IMR-90 (cell line): ENCODE measurements around the gene SLC16A5. TPM values are rescaled to one million over a fixed set of nuclear protein-coding genes. Genes with fewer than 3 reads are reported as not detected.

Experiments
- ATAC-seq: fragments of 200-7000 bp; cut with Tn5 transposase; 2 replicates; pipeline ENCODE4 v1.9.1; 2020; ENCODE audit warnings: low read depth, mild to moderate bottlenecking, moderate library complexity
- BruUV-seq: library from RNA; stranded (reverse); fragments of 400-500 nt; replicated peaks from 2 replicates; lab custom pipeline; 2021; lab: Mats Ljungman, UMichigan
- CTCF ChIA-PET: fragments of 300-600 bp; formaldehyde crosslinking; extraction: SDS; loops from one replicate; lab custom pipeline; 2021; ENCODE audit warnings: antibody characterized with exemption; lab: Yijun Ruan, JAX
- POLR2A ChIA-PET: fragments of 300-600 bp; sonication (Branson Sonifier 250); formaldehyde crosslinking; loops from one replicate; lab custom pipeline; 2022; ENCODE audit warnings: antibody characterized with exemption; ENCODE audit not compliant: unreplicated experiment; lab: Charles Lee
- DNase-seq: peaks from one replicate; pipeline ENCODE4 v3.0.0; 2013
- H2AFZ ChIP-seq: replicated peaks from 2 replicates; pipeline ENCODE3; 2013; ENCODE audit warnings: low read length, mild to moderate bottlenecking; ENCODE audit not compliant: poor library complexity
- H2AK5ac ChIP-seq: 2 replicates; pipeline ENCODE4 v1.6.1; 2013; ENCODE audit warnings: low read depth, low read length, inconsistent platforms
- H2AK9ac ChIP-seq: replicated peaks from 2 replicates; pipeline ENCODE3; 2013; ENCODE audit warnings: mild to moderate bottlenecking, low read depth, low read length, moderate library complexity; ENCODE audit not compliant: poor library complexity
- H2BK120ac ChIP-seq: 2 replicates; pipeline ENCODE4 v1.6.1; 2013; ENCODE audit warnings: low read depth, low read length, inconsistent platforms
- H2BK15ac ChIP-seq: 3 replicates; pipeline ENCODE4 v1.6.1; 2013; ENCODE audit warnings: low read depth, low read length, inconsistent platforms
- H2BK20ac ChIP-seq: 2 replicates; pipeline ENCODE4 v1.6.1; 2013; ENCODE audit warnings: low read depth, mild to moderate bottlenecking, inconsistent platforms, low read length, moderate library complexity
- H2BK5ac ChIP-seq: 2 replicates; pipeline ENCODE4 v1.6.1; 2013; ENCODE audit warnings: mild to moderate bottlenecking, low read depth, low read length, inconsistent platforms; ENCODE audit not compliant: poor library complexity, severe bottlenecking
- H3K14ac ChIP-seq: replicated peaks from 2 replicates; pipeline ENCODE4 v1.6.1; 2013; ENCODE audit warnings: low read depth, low read length, inconsistent platforms
- H3K18ac ChIP-seq: 2 replicates; pipeline ENCODE4 v1.6.1; 2013; ENCODE audit warnings: low read depth, low read length, control low read depth
- H3K23ac ChIP-seq: 2 replicates; pipeline ENCODE4 v1.6.1; 2013; ENCODE audit warnings: low read depth, low read length, inconsistent platforms
- H3K27ac ChIP-seq: 2 replicates; pipeline ENCODE4 v1.5.1; 2013; ENCODE audit warnings: mild to moderate bottlenecking, control low read depth, low read length; ENCODE audit not compliant: insufficient read depth
- H3K27me3 ChIP-seq: 2 replicates; pipeline ENCODE4 v1.6.1; 2013; ENCODE audit warnings: low read length; ENCODE audit not compliant: control insufficient read depth, insufficient read depth
- H3K36me3 ChIP-seq: 2 replicates; pipeline ENCODE4 v1.6.1; 2013; ENCODE audit warnings: low read length, mixed read lengths; ENCODE audit not compliant: control insufficient read depth, insufficient read depth
- H3K4ac ChIP-seq: 2 replicates; pipeline ENCODE4 v1.6.1; 2013; ENCODE audit warnings: low read depth, low read length, inconsistent platforms
- H3K4me1 ChIP-seq: 2 replicates; pipeline ENCODE4 v1.6.1; 2013; ENCODE audit warnings: low read length, mixed read lengths; ENCODE audit not compliant: control insufficient read depth, insufficient read depth
- H3K4me2 ChIP-seq: 2 replicates; pipeline ENCODE4 v1.6.1; 2013; ENCODE audit warnings: low read depth, mild to moderate bottlenecking, control low read depth, low read length, moderate library complexity
- H3K4me3 ChIP-seq: 2 replicates; pipeline ENCODE4 v1.5.1; 2013; ENCODE audit warnings: low read depth, mild to moderate bottlenecking, control low read depth, low read length, moderate library complexity; ENCODE audit not compliant: insufficient read depth
- H3K56ac ChIP-seq: 2 replicates; pipeline ENCODE4 v1.6.1; 2013; ENCODE audit warnings: low read length, inconsistent platforms; ENCODE audit not compliant: insufficient read depth; ENCODE audit errors: extremely low read depth
- H3K79me1 ChIP-seq, 2 experiments: 2 replicates each; pipeline ENCODE4 v1.6.1; 2013; ENCODE audit warnings: low read length in 2 of 2, inconsistent platforms in 1 of 2, low read depth in 1 of 2
- H3K9ac ChIP-seq: 2 replicates; pipeline ENCODE4 v1.6.1; 2013; ENCODE audit warnings: low read depth, low read length, control low read depth
- H3K9me1 ChIP-seq: 2 replicates; pipeline ENCODE4 v1.6.1; 2013; ENCODE audit warnings: low read length, inconsistent platforms; ENCODE audit not compliant: insufficient read depth
- H3K9me3 ChIP-seq: 2 replicates; pipeline ENCODE4 v1.6.1; 2013; ENCODE audit warnings: low read length; ENCODE audit not compliant: control insufficient read depth, insufficient read depth
- H4K20me1 ChIP-seq: 2 replicates; pipeline ENCODE4 v1.6.1; 2013; ENCODE audit warnings: low read length, inconsistent platforms; ENCODE audit not compliant: insufficient read depth
- H4K5ac ChIP-seq: 2 replicates; pipeline ENCODE4 v1.6.1; 2013; ENCODE audit warnings: mild to moderate bottlenecking, low read depth, low read length, control low read depth
- H4K8ac ChIP-seq, 2 experiments: 2 replicates each; pipeline ENCODE4 v1.6.1; 2013; ENCODE audit warnings: low read depth in 2 of 2, low read length in 2 of 2, control low read depth in 1 of 2, inconsistent platforms in 1 of 2
- H4K91ac ChIP-seq: 2 replicates; pipeline ENCODE4 v1.6.1; 2013; ENCODE audit warnings: low read depth, low read length, inconsistent platforms; ENCODE audit not compliant: insufficient read depth
- BHLHE40 ChIP-seq: fragments of 150-350 bp; IDR thresholded peaks from 2 replicates; pipeline ENCODE4 v1.6.1; 2016; ENCODE audit warnings: mild to moderate bottlenecking, low read depth, low read length
- CHD1 ChIP-seq: IDR thresholded peaks from 2 replicates; pipeline ENCODE4 v1.6.1; 2012; ENCODE audit warnings: low read depth, low read length, improper control_type of control experiment
- FOS ChIP-seq: fragments of 150-350 bp; IDR thresholded peaks from 2 replicates; pipeline ENCODE4 v1.6.1; 2016; ENCODE audit warnings: low read depth, low read length
- MAZ ChIP-seq: IDR thresholded peaks from 2 replicates; pipeline ENCODE4 v1.6.1; 2012; ENCODE audit warnings: low read depth, mild to moderate bottlenecking, low read length, improper control_type of control experiment, moderate library complexity, borderline replicate concordance
- MXI1 ChIP-seq: IDR thresholded peaks from 2 replicates; pipeline ENCODE4 v1.6.1; 2012; ENCODE audit warnings: low read depth, mild to moderate bottlenecking, low read length, moderate library complexity, borderline replicate concordance
- NFE2L2 ChIP-seq: fragments of 150-350 bp; IDR thresholded peaks from 2 replicates; pipeline ENCODE4 v1.6.1; 2016; ENCODE audit warnings: low read depth, mild to moderate bottlenecking, low read length
- POLR2A ChIP-seq: IDR thresholded peaks from 2 replicates; pipeline ENCODE4 v1.6.1; 2012; ENCODE audit warnings: mild to moderate bottlenecking, low read depth, low read length
- RCOR1 ChIP-seq: IDR thresholded peaks from 2 replicates; pipeline ENCODE4 v1.6.1; 2012; ENCODE audit warnings: mild to moderate bottlenecking, low read length, improper control_type of control experiment; ENCODE audit not compliant: insufficient replicate concordance
- RFX5 ChIP-seq: IDR thresholded peaks from 2 replicates; pipeline ENCODE4 v1.8.0; 2012; ENCODE audit warnings: low read depth, mild to moderate bottlenecking, low read length, moderate library complexity
- WGBS, 2 experiments: methylation state at CpG; one replicate each; pipeline versions ENCODE4 v1.1.5 to v1.1.7; 2013; ENCODE audit warnings: missing lambda C conversion rate in 2 of 2; ENCODE audit not compliant: insufficient read length in 1 of 2; ENCODE audit errors: extremely low coverage in 2 of 2; 5-methylcytosine and 5-hydroxymethylcytosine counted together
- dilution Hi-C: fragments of 300-500 bp; cut with HindIII; formaldehyde crosslinking; loops from one replicate; pipeline ENCODE4 v1.14.3; 2018; ENCODE audit warnings: low sequenced_read_pairs; ENCODE audit not compliant: unreplicated experiment
- in situ Hi-C: fragments of 300-500 bp; cut with MboI; formaldehyde crosslinking; loops from 3 replicates; pipeline ENCODE4 v1.14.3; 2019; ENCODE audit warnings: low sequenced_read_pairs, inconsistent platforms, mixed read lengths
- intact Hi-C: fragments of 100-400 bp; cut with micrococcal nuclease; formaldehyde crosslinking; loops from 2 replicates; pipeline ENCODE4 v1.10.0; 2022
- microRNA-seq, 2 experiments: library from miRNA; stranded (forward) in 1 of 2; unstranded in 1 of 2; fragments of 10-50 nt in 1 of 2; fragments of <30 nt in 1 of 2; gene quantifications in 1 of 2; microRNA quantifications in 1 of 2; one replicate each; pipeline versions ENCODE3 to v1.1.0; 2013 to 2020; ENCODE audit not compliant: insufficient read depth in 1 of 2, insufficient read length in 1 of 2, unreplicated experiment in 1 of 2
- polyA plus RNA-seq, 3 experiments: library from polyadenylated mRNA; depleted of rRNA; stranded (reverse); fragments of >200 nt; gene quantifications; 2 replicates each; pipeline ENCODE4 v1.2.3, GENCODE V29; 2012; ENCODE audit warnings: low replicate concordance in 1 of 3
- small RNA-seq, 5 experiments: library from RNA; depleted of rRNA; stranded (forward); fragments of <200 nt; gene quantifications; one replicate each; pipeline ENCODE3, GENCODE V24; 2012
- total RNA-seq: library from RNA; depleted of rRNA; stranded (reverse); fragments of >200 nt; gene quantifications from 2 replicates; pipeline ENCODE4 v1.2.3, GENCODE V29; 2012; rRNA removed

SLC16A5 gene
- total and polyA plus RNA-seq, 2 of the 4 experiments (the other 2 are of a cell fraction) = 1.8 to 7.1 TPM

DNA sequence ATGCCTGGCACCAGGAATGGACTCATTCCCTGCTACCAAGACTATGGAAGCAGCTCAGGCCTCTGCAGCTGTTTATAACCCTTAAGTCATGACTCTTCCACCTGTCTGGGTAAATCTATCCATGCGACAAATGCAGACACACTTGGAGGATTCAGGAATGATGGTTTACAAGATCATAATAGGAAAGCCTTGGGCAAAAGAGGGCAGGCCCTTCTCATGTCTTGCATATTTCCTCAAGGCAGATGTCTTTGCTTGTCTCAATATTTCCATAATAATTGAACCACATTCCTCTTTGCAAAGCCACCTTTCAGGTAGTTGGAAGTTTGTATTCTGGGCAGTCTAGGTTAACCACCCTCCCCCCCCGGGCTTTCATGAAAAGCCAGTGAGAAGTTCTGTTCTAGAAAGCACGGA is 67.4 kb downstream of the SLC16A5 start:
- Histone ChIP-seq H2AFZ (no peak overlapping the region), H3K9me1 (peaks cover 9% of the 10 kb centered on the region; the same call in 1 of the 2 replicates), H3K18ac (no peak overlapping the region), H3K27ac (no peak overlapping the region), H3K36me3 (no peaks in the 10 kb centered on the region), H2BK15ac (no peak overlapping the region), H2AK9ac (no peak overlapping the region), H4K5ac (no peak overlapping the region), H3K9ac (no peak overlapping the region), H3K4ac (no peak overlapping the region), H4K91ac (no peak overlapping the region), H3K14ac (no peak overlapping the region), H3K9me3 (no peaks in the 10 kb centered on the region), H3K4me1 (peaks cover 3% of the 10 kb centered on the region), H4K8ac (peak overlapping the region in 1 of 2 experiments; percentile 92; a peak in 2 of 4 replicates), H3K56ac (no peak overlapping the region), H3K4me3 (no peak overlapping the region), H2AK5ac (no peak overlapping the region), H3K79me1 (peaks cover 3 to 35% of the 10 kb centered on the region in 2 experiments; a peak in 3 of 4 replicates), H2BK120ac (no peak overlapping the region), H2BK5ac (no peak overlapping the region), H4K20me1 (peaks cover 11% of the 10 kb centered on the region), H2BK20ac (no peak overlapping the region), H3K27me3 (no peaks in the 10 kb centered on the region), H3K4me2 (no peak overlapping the region), H3K23ac (no peak overlapping the region)
- no TSS peak for BruUV-seq
- TF ChIP-seq NFE2L2 (no peak), POLR2A (no peak), RCOR1 (no peak), MXI1 (no peak), MAZ (no peak), RFX5 (no peak), CHD1 (no peak), FOS (no peak), BHLHE40 (no peak)
- no CpG with 5 or more reads among the region's 3 CpGs for WGBS, 2 experiments
- in situ Hi-C loops = no loop called here
- dilution Hi-C loops = no loop called here
- CTCF ChIA-PET = no interaction called here
- intact Hi-C loops = no loop called here
- ATAC-seq = no peak
- POLR2A ChIA-PET = interaction anchor here (0.6 kb wide), 2 partner anchors 17 to 262 kb away, joined by 3 to 4 read pairs; no protein-coding TSS in a partner anchor
- no peak for DNase-seq

Small RNA genes lying within 50 kb of the gene (microRNA-seq; reads per million reads assigned to microRNA genes)
- gene AC111186.1 (ENCODE audit: insufficient read depth, insufficient read length) = not detected
- not detected for gene RF00019 (ENCODE audit: insufficient read depth, insufficient read length)
- not detected for gene RN7SL573P (ENCODE audit: insufficient read depth, insufficient read length)

Small RNA genes lying within 50 kb of the gene (small RNA-seq; reads per million reads assigned to genes)
- 0 reads per million in 5 experiments for gene AC111186.1
- gene RF00019 = 0 reads per million in 5 experiments
- gene RN7SL573P = 0 reads per million in 5 experiments

Other genes starting within 250 kb of the SLC16A5 start
- not detected in 2 replicates for gene GRIN2C, start 228.1 kb upstream of the SLC16A5 start, total RNA-seq
- 0.22 TPM in 1 of 2 replicates, not detected in the other for gene GRIN2C, start 228.1 kb upstream of the SLC16A5 start, polyA plus RNA-seq (2012; rRNA removed)
- 12.2 and 12.4 TPM in 2 replicates for gene FDXR, start 215.0 kb upstream of the SLC16A5 start, total RNA-seq
- gene FDXR, start 215.0 kb upstream of the SLC16A5 start, polyA plus RNA-seq (2012; rRNA removed) = 18.6 and 21.9 TPM in 2 replicates
- gene FADS6, start 194.3 kb upstream of the SLC16A5 start, total RNA-seq = not detected in 2 replicates
- gene FADS6, start 194.3 kb upstream of the SLC16A5 start, polyA plus RNA-seq (2012; rRNA removed) = not detected in 2 replicates
- gene USH1G, start 164.7 kb upstream of the SLC16A5 start, total RNA-seq = not detected in 2 replicates
- not detected in 2 replicates for gene USH1G, start 164.7 kb upstream of the SLC16A5 start, polyA plus RNA-seq (2012; rRNA removed)
- gene OTOP2, start 163.7 kb upstream of the SLC16A5 start, total RNA-seq = not detected in 2 replicates
- not detected in 2 replicates for gene OTOP2, start 163.7 kb upstream of the SLC16A5 start, polyA plus RNA-seq (2012; rRNA removed)
- not detected in 2 replicates for gene OTOP3, start 152.1 kb upstream of the SLC16A5 start, total RNA-seq
- not detected in 2 replicates for gene OTOP3, start 152.1 kb upstream of the SLC16A5 start, polyA plus RNA-seq (2012; rRNA removed)
- 0.18 and 0.56 TPM in 2 replicates for gene HID1, start 115.2 kb upstream of the SLC16A5 start, total RNA-seq
- 1.7 and 2.7 TPM in 2 replicates for gene HID1, start 115.2 kb upstream of the SLC16A5 start, polyA plus RNA-seq (2012; rRNA removed)
- gene CDR2L, start 100.3 kb upstream of the SLC16A5 start, total RNA-seq = 5.6 and 5.7 TPM in 2 replicates
- gene CDR2L, start 100.3 kb upstream of the SLC16A5 start, polyA plus RNA-seq (2012; rRNA removed) = 18.9 and 23.2 TPM in 2 replicates
- gene MRPL58, start 75.3 kb upstream of the SLC16A5 start, total RNA-seq = 42.5 and 53.9 TPM in 2 replicates
- gene MRPL58, start 75.3 kb upstream of the SLC16A5 start, polyA plus RNA-seq (2012; rRNA removed) = 49.0 and 53.0 TPM in 2 replicates
- gene ATP5PD, start 41.0 kb upstream of the SLC16A5 start, total RNA-seq = 365 and 373 TPM in 2 replicates
- 331 and 425 TPM in 2 replicates for gene ATP5PD, start 41.0 kb upstream of the SLC16A5 start, polyA plus RNA-seq (2012; rRNA removed)
- gene KCTD2, start 40.7 kb upstream of the SLC16A5 start, total RNA-seq = 9.1 and 9.4 TPM in 2 replicates
- gene KCTD2, start 40.7 kb upstream of the SLC16A5 start, polyA plus RNA-seq (2012; rRNA removed) = 18.3 and 18.4 TPM in 2 replicates
- gene ARMC7, start 22.0 kb downstream of the SLC16A5 start, total RNA-seq = 1.7 and 1.8 TPM in 2 replicates
- gene ARMC7, start 22.0 kb downstream of the SLC16A5 start, polyA plus RNA-seq (2012; rRNA removed) = 6.9 and 7.3 TPM in 2 replicates
- 23.1 and 24.0 TPM in 2 replicates for gene NT5C, start 43.8 kb downstream of the SLC16A5 start, total RNA-seq
- 44.6 and 62.1 TPM in 2 replicates for gene NT5C, start 43.8 kb downstream of the SLC16A5 start, polyA plus RNA-seq (2012; rRNA removed)
- 118 and 127 TPM in 2 replicates for gene JPT1, start 66.6 kb downstream of the SLC16A5 start, total RNA-seq
- 236 and 272 TPM in 2 replicates for gene JPT1, start 66.6 kb downstream of the SLC16A5 start, polyA plus RNA-seq (2012; rRNA removed)
- gene SUMO2, start 95.0 kb downstream of the SLC16A5 start, total RNA-seq = 71.3 and 133 TPM in 2 replicates
- gene SUMO2, start 95.0 kb downstream of the SLC16A5 start, polyA plus RNA-seq (2012; rRNA removed) = 75.5 and 83.7 TPM in 2 replicates
- gene NUP85, start 117.7 kb downstream of the SLC16A5 start, total RNA-seq = 26.7 and 29.4 TPM in 2 replicates
- 54.4 and 59.3 TPM in 2 replicates for gene NUP85, start 117.7 kb downstream of the SLC16A5 start, polyA plus RNA-seq (2012; rRNA removed)
- 12.8 and 15.1 TPM in 2 replicates for gene GGA3, start 173.7 kb downstream of the SLC16A5 start, total RNA-seq
- gene GGA3, start 173.7 kb downstream of the SLC16A5 start, polyA plus RNA-seq (2012; rRNA removed) = 35.2 and 37.7 TPM in 2 replicates
- 55.9 and 62.5 TPM in 2 replicates for gene MRPS7, start 173.9 kb downstream of the SLC16A5 start, total RNA-seq
- 60.5 and 70.3 TPM in 2 replicates for gene MRPS7, start 173.9 kb downstream of the SLC16A5 start, polyA plus RNA-seq (2012; rRNA removed)
- 3.3 and 4.1 TPM in 2 replicates for gene MIF4GD, start 183.3 kb downstream of the SLC16A5 start, total RNA-seq
- 6.9 and 7.7 TPM in 2 replicates for gene MIF4GD, start 183.3 kb downstream of the SLC16A5 start, polyA plus RNA-seq (2012; rRNA removed)
- 8.3 and 9.1 TPM in 2 replicates for gene SLC25A19, start 201.5 kb downstream of the SLC16A5 start, total RNA-seq
- gene SLC25A19, start 201.5 kb downstream of the SLC16A5 start, polyA plus RNA-seq (2012; rRNA removed) = 9.2 and 10.1 TPM in 2 replicates